ENCODE results near the gene RBM26.

RBM26 gene

GRCh38 chr13:79429309-79429708 lies 23.3 kb upstream of the RBM26 start:
- TF ChIP-seq CTCF (IDR thresholded peaks at IDR 0.05; ENCODE audit: low read depth, low read length, missing control alignments): no peak
- in situ Hi-C loops (cut with HindIII; ENCODE audit: low sequenced_read_pairs): no loop called here
- no peak for DNase-seq (ENCODE audit: low read depth)

GRCh38 chr13:79427883-79428282 lies 21.8 kb upstream of the RBM26 start:
- DNase-seq (ENCODE audit: low read depth): no peak
- H3K4me3 ChIP-seq (ENCODE audit: low read depth, low read length): no peak overlapping the region
- in situ Hi-C loops (cut with HindIII; ENCODE audit: low sequenced_read_pairs): no loop called here
- TF ChIP-seq CTCF (IDR thresholded peaks at IDR 0.05; ENCODE audit: low read depth, low read length, missing control alignments): no peak

More at GRCh38 chr13:79429309-79429708, 23.3 kb upstream of the RBM26 start:
- H3K4me3 ChIP-seq (ENCODE audit: low read depth, low read length): no peak overlapping the region

- TF ChIP-seq CTCF (IDR thresholded peaks at IDR 0.05; ENCODE audit: low read depth, low read length, missing control alignments): no peak
- in situ Hi-C loops (cut with HindIII; ENCODE audit: low sequenced_read_pairs): no loop called here
Measured at GRCh38 chr13:79427265-79427664, 21.2 kb upstream of the RBM26 start.

GRCh38 chr13:79423801-79424642 lies 18.0 kb upstream of the RBM26 start:
- no peak overlapping the region for H3K4me3 ChIP-seq (ENCODE audit: low read depth, low read length)
- in situ Hi-C loops (cut with HindIII; ENCODE audit: low sequenced_read_pairs): no loop called here
- DNase-seq (ENCODE audit: low read depth): peak; percentile 41
- TF ChIP-seq CTCF (IDR thresholded peaks at IDR 0.05; ENCODE audit: low read depth, low read length, missing control alignments): peak; percentile 49

More at GRCh38 chr13:79427265-79427664, 21.2 kb upstream of the RBM26 start:
- no peak overlapping the region for H3K4me3 ChIP-seq (ENCODE audit: low read depth, low read length)
- DNase-seq (ENCODE audit: low read depth): no peak

- in situ Hi-C loops (cut with HindIII; ENCODE audit: low sequenced_read_pairs): no loop called here
- no peak for TF ChIP-seq CTCF (IDR thresholded peaks at IDR 0.05; ENCODE audit: low read depth, low read length, missing control alignments)
- DNase-seq (ENCODE audit: low read depth): no peak
- H3K4me3 ChIP-seq (ENCODE audit: low read depth, low read length): no peak overlapping the region
Measured at GRCh38 chr13:79423340-79423739, 17.3 kb upstream of the RBM26 start.

- no peak for DNase-seq (ENCODE audit: low read depth)
- in situ Hi-C loops (cut with HindIII; ENCODE audit: low sequenced_read_pairs): no loop called here
- no peak overlapping the region for H3K4me3 ChIP-seq (ENCODE audit: low read depth, low read length)
- TF ChIP-seq CTCF (IDR thresholded peaks at IDR 0.05; ENCODE audit: low read depth, low read length, missing control alignments): no peak
Measured at GRCh38 chr13:79419365-79419764, 13.3 kb upstream of the RBM26 start.
